ENCODE measurements around the gene KIRREL3.

- TF ChIP-seq CTCF (conservative IDR thresholded peaks at IDR 0.05) (no peak), EZH2 (IDR thresholded peaks at IDR 0.05; ENCODE audit: low read depth) (no peak)
Measured at GRCh38 chr11:126781942-126782341, 218.6 kb downstream of the KIRREL3 start.
